Loucy (cell line): Measurements from ENCODE around the gene GTPBP4.

Experiments used
- H2AFZ ChIP-seq: fragments of 200-600 bp; sonication (generic); 2 replicates; pipeline ENCODE4 v1.6.0; 2016; ENCODE audit warnings: antibody characterized with exemption, mild to moderate bottlenecking, low read length, moderate library complexity
- H3F3A ChIP-seq: fragments of 200-600 bp; 2 replicates; pipeline ENCODE4 v1.6.0; 2016; ENCODE audit warnings: antibody characterized with exemption, low read depth, mild to moderate bottlenecking
- H3K27me3 ChIP-seq: fragments of 200-600 bp; sonication (generic); 2 replicates; pipeline ENCODE4 v1.6.1; 2014; ENCODE audit warnings: low read length, mild to moderate bottlenecking; ENCODE audit not compliant: insufficient read depth, poor library complexity, severe bottlenecking
- H3K36me3 ChIP-seq: fragments of 200-600 bp; sonication (generic); 2 replicates; pipeline ENCODE4 v1.6.1; 2016; ENCODE audit warnings: low read length; ENCODE audit not compliant: insufficient read depth
- H3K4me1 ChIP-seq: fragments of 200-600 bp; sonication (generic); 2 replicates; pipeline ENCODE4 v1.5.1; 2014; ENCODE audit warnings: low read length, mild to moderate bottlenecking; ENCODE audit not compliant: insufficient read depth, poor library complexity, severe bottlenecking
- H3K4me2 ChIP-seq: fragments of 200-600 bp; sonication (generic); 2 replicates; pipeline ENCODE4 v1.6.0; 2014; ENCODE audit warnings: antibody characterized with exemption, low read length, low read depth, mild to moderate bottlenecking; ENCODE audit not compliant: poor library complexity, severe bottlenecking
- H3K4me3 ChIP-seq: fragments of 200-600 bp; sonication (generic); 2 replicates; pipeline ENCODE4 v1.5.1; 2014; ENCODE audit warnings: low read length, mild to moderate bottlenecking, mixed read lengths; ENCODE audit not compliant: poor library complexity, severe bottlenecking
- H3K79me2 ChIP-seq: fragments of 200-600 bp; sonication (generic); 2 replicates; pipeline ENCODE4 v1.6.1; 2014; ENCODE audit warnings: low read length; ENCODE audit not compliant: insufficient read depth
- H3K9ac ChIP-seq: fragments of 200-600 bp; sonication (generic); 2 replicates; pipeline ENCODE4 v1.6.0; 2014; ENCODE audit warnings: mild to moderate bottlenecking, low read depth, low read length, moderate library complexity; ENCODE audit not compliant: poor library complexity, severe bottlenecking
- H3K9me2 ChIP-seq: fragments of 200-600 bp; sonication (generic); replicated peaks from 2 replicates; pipeline ENCODE4 v1.6.1; 2016; ENCODE audit warnings: low read depth, low read length, mixed read lengths
- H3K9me3 ChIP-seq: fragments of 200-600 bp; sonication (generic); 2 replicates; pipeline ENCODE4 v1.6.1; 2014; ENCODE audit warnings: mild to moderate bottlenecking, antibody characterized with exemption, low read length, low read depth; ENCODE audit not compliant: insufficient read depth
- H4K20me1 ChIP-seq: fragments of 200-600 bp; sonication (generic); 2 replicates; pipeline ENCODE4 v1.6.0; 2014; ENCODE audit warnings: antibody characterized with exemption, low read length, mild to moderate bottlenecking; ENCODE audit not compliant: insufficient read depth, poor library complexity, severe bottlenecking
- CTCF ChIP-seq: fragments of 200-600 bp; sonication (generic); conservative IDR thresholded peaks from 2 replicates; pipeline ENCODE4 v1.5.1; 2014; ENCODE audit warnings: mild to moderate bottlenecking, antibody characterized with exemption, low read length
- EZH2phosphoT487 ChIP-seq: fragments of 200-600 bp; IDR thresholded peaks from 2 replicates; pipeline ENCODE4 v1.6.1; 2018; ENCODE audit warnings: antibody characterized with exemption, mild to moderate bottlenecking, moderate library complexity, borderline replicate concordance

GTPBP4 gene

GRCh38 chr10:994836-995558 lies 6.8 kb downstream of the GTPBP4 start:
- H3K9ac ChIP-seq = no peak overlapping the region
- H3K4me1 ChIP-seq = peaks cover 10% of the 10 kb centered on the region
- no peak overlapping the region for H2AFZ ChIP-seq
- H3F3A ChIP-seq = no peaks in the 10 kb centered on the region
- H3K4me2 ChIP-seq = no peak overlapping the region
- TF ChIP-seq EZH2phosphoT487 (no peak), CTCF (no peak)
- H3K9me2 ChIP-seq = no peaks in the 10 kb centered on the region
- peaks cover 71% of the 10 kb centered on the region; the same call in 1 of the 2 replicates for H3K36me3 ChIP-seq
- H3K9me3 ChIP-seq = no peaks in the 10 kb centered on the region
- peaks cover 30% of the 10 kb centered on the region for H3K79me2 ChIP-seq
- H3K27me3 ChIP-seq = no peaks in the 10 kb centered on the region
- H4K20me1 ChIP-seq = peaks cover 11% of the 10 kb centered on the region
- H3K4me3 ChIP-seq = no peak overlapping the region

GRCh38 chr10:995559-995926 lies 7.3 kb downstream of the GTPBP4 start:
- Histone ChIP-seq H3K9me2 (no peaks in the 10 kb centered on the region), H3K79me2 (peaks cover 25% of the 10 kb centered on the region), H3K36me3 (peaks cover 75% of the 10 kb centered on the region; the same call in 1 of the 2 replicates), H3K4me1 (peaks cover 7% of the 10 kb centered on the region), H4K20me1 (peaks cover 9% of the 10 kb centered on the region), H3K4me2 (no peak overlapping the region), H3F3A (no peaks in the 10 kb centered on the region), H3K9me3 (no peaks in the 10 kb centered on the region), H3K4me3 (no peak overlapping the region), H3K9ac (no peak overlapping the region), H3K27me3 (no peaks in the 10 kb centered on the region), H2AFZ (no peak overlapping the region)
- TF ChIP-seq CTCF = no peak
- TF ChIP-seq EZH2phosphoT487 = no peak

- no peak overlapping the region for H3K4me3 ChIP-seq
- H3K36me3 ChIP-seq = peaks cover 80% of the 10 kb centered on the region; the same call in 1 of the 2 replicates
- H3K4me1 ChIP-seq = peaks cover 2% of the 10 kb centered on the region
- H3K9me3 ChIP-seq = no peaks in the 10 kb centered on the region
- H3F3A ChIP-seq = no peaks in the 10 kb centered on the region
- no peak overlapping the region for H3K9ac ChIP-seq
- TF ChIP-seq CTCF (no peak), EZH2phosphoT487 (no peak)
- H3K79me2 ChIP-seq = peaks cover 20% of the 10 kb centered on the region
- H4K20me1 ChIP-seq = peaks cover 4% of the 10 kb centered on the region
- no peaks in the 10 kb centered on the region for H3K9me2 ChIP-seq
- no peak overlapping the region for H2AFZ ChIP-seq
- H3K27me3 ChIP-seq = no peaks in the 10 kb centered on the region
- H3K4me2 ChIP-seq = no peak overlapping the region
Measured at GRCh38 chr10:996031-996430, 7.8 kb downstream of the GTPBP4 start.
